ENCODE data around the gene DNAJC18. TPM values are rescaled to one million over a fixed set of nuclear protein-coding genes. Genes with fewer than 3 reads are reported as not detected.
A peak's percentile ranks its signal among the peaks of the same experiment; 100 is the strongest.

Gene DNAJC18
- total and polyA plus RNA-seq, 12 donors = 4.9 to 16.2 (median 8.8) TPM

DNA sequence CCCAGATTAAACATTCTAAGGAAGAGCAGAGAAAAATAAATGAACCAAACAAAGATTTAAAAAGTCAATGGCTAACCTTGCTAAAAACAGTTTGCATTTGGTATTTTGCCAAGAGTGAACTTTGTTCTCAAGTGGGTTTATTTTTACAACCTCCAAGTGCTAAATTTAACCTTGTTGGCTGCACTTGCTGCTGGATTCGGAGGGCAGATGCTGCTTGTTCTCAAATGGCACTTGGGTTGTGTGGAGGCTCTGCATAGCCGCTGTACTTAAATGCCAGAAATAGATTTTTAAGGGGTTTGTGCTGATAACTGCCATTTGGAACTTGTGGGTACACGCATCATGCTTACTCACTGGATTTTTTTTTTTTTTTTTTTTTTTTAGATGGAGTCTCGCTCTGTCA lies 22.1 kb downstream of the DNAJC18 start:
- Histone ChIP-seq H3K4me3 (no peak overlapping the region), H3K4me1 (replicated peaks in 1 of 2) (peaks cover 21 to 39% of the 10 kb centered on the region in 2 donors), H3K27ac (peak overlapping the region in 1 of 5 donors; percentile 19), H3K36me3 (replicated peaks in 1 of 2) (peaks cover 0 to 19% of the 10 kb centered on the region in 2 donors), H3K27me3 (no peaks in the 10 kb centered on the region), H3K9me3 (replicated peaks in 1 of 3) (no peaks in the 10 kb centered on the region)
- no peak for TF ChIP-seq POLR2A (IDR thresholded peaks at IDR 0.05)
- TF ChIP-seq, protein P1, sequence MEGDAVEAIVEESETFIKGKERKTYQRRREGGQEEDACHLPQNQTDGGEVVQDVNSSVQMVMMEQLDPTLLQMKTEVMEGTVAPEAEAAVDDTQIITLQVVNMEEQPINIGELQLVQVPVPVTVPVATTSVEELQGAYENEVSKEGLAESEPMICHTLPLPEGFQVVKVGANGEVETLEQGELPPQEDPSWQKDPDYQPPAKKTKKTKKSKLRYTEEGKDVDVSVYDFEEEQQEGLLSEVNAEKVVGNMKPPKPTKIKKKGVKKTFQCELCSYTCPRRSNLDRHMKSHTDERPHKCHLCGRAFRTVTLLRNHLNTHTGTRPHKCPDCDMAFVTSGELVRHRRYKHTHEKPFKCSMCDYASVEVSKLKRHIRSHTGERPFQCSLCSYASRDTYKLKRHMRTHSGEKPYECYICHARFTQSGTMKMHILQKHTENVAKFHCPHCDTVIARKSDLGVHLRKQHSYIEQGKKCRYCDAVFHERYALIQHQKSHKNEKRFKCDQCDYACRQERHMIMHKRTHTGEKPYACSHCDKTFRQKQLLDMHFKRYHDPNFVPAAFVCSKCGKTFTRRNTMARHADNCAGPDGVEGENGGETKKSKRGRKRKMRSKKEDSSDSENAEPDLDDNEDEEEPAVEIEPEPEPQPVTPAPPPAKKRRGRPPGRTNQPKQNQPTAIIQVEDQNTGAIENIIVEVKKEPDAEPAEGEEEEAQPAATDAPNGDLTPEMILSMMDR (IDR thresholded peaks at IDR 0.05) = no peak
- intact Hi-C loops (cut with DNase I) = no loop called here
- peak in 2 of 7 donors; percentile 54 to 55 for DNase-seq
- WGBS, 4 donors = 30 to 43% (median 38%) methylated on average over 4 of the region's 4 CpGs

DNA sequence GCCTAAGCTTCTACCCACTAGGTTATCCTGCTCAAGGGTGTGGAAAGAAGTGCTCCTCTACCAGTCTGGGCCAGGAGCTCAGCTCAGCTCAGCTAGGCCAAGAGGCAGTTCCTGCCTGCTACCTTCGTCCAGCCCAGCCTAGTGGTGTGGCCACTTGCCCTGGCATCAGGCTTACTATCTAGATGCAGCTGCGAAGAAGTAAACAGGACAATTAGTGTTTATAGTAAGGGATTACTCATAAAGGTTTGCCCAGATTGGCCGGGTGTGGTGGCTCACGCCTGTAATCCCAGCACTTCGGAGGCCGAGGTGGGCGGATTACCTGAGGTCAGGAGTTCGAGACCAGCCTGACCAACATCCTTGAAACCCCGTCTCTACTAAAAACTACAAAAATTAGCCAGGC lies 22.7 kb downstream of the DNAJC18 start:
- Histone ChIP-seq H3K27ac (peak overlapping the region in 2 of 5 donors; percentile 24 to 82), H3K4me1 (replicated peaks in 1 of 2) (peaks cover 21 to 39% of the 10 kb centered on the region in 2 donors), H3K9me3 (replicated peaks in 1 of 3) (no peaks in the 10 kb centered on the region), H3K4me3 (no peak overlapping the region), H3K36me3 (replicated peaks in 1 of 2) (peaks cover 0 to 19% of the 10 kb centered on the region in 2 donors), H3K27me3 (no peaks in the 10 kb centered on the region)
- peak in 1 of 7 donors; percentile 46 for DNase-seq
- TF ChIP-seq, protein P1 (IDR thresholded peaks at IDR 0.05) = no peak
- TF ChIP-seq POLR2A (IDR thresholded peaks at IDR 0.05) = no peak
- WGBS, 4 donors = 85 to 91% (median 88%) methylated on average over 9 of the region's 9 CpGs
- intact Hi-C loops (cut with DNase I) = no loop called here

DNA sequence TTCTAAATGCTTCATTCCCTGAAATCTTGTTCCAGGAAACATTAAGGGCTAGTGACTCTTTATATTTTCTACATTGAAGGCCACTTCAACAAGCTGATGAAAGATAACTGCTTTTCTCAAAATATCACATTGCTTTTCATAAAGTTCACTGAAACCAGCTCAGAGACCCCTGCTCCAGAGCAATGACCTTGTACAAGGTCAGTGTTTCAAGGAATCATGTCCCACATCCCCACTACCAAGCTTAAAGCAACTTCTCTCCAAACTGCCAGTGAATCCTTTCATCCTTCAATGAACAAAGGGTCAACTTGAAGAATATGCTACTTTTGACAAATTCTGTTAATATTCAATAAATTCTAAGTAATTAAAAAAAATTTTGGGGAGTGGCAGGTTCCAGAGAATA lies 23.5 kb downstream of the DNAJC18 start:
- peaks cover 0 to 15% of the 10 kb centered on the region in 2 donors for H3K36me3 ChIP-seq (replicated peaks in 1 of 2)

DNA sequence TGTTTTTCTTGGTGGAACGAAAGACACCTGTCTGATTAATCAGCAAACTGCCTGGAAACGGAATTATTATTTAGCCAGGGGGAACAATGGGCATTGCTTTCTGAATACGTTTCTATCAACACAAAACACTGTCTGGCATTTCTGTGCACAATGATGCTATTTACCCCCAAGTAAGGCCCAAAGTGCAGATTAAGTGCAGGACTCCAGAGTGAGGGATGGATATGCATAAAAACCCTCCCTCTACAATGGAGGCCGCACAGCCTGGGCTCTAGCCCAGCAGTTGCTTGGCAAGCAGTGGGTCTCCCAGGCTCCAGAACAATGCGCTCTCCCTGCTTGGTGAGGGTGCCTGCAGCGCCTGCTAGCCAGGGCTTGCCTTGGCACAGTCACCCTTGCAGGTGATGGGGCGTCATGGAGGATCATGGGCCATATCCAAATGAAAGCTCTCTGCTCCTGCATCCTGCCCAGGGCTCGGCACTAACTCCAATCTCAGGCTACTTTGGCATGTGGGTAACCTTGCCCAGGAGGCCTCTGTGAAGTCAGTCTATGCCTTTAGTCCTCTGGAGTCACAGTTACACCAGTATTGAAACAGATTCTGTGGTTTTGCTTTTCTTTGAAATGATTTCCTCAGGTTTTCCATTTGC lies 24.0 kb downstream of the DNAJC18 start:
- WGBS, 4 donors = 28 to 50% (median 43%) methylated on average over 4 to 8 of the region's 8 CpGs
- Histone ChIP-seq H3K4me3 (no peak overlapping the region), H3K36me3 (replicated peaks in 1 of 2) (peaks cover 0 to 15% of the 10 kb centered on the region in 2 donors), H3K4me1 (replicated peaks in 1 of 2) (peaks cover 21 to 39% of the 10 kb centered on the region in 2 donors), H3K27me3 (no peaks in the 10 kb centered on the region), H3K27ac (peak overlapping the region; percentile 17 to 87 (median 62)), H3K9me3 (replicated peaks in 1 of 3) (no peaks in the 10 kb centered on the region)
- DNase-seq = peak in 2 of 7 donors; percentile 38 to 57
- intact Hi-C loops (cut with DNase I) = no loop called here
- TF ChIP-seq, protein P1 (IDR thresholded peaks at IDR 0.05) = no peak
- TF ChIP-seq POLR2A (IDR thresholded peaks at IDR 0.05) = no peak

More for the DNA sequence above, 23.5 kb downstream of the DNAJC18 start:
- H3K27ac ChIP-seq = peak overlapping the region; percentile 17 to 87 (median 62)
- intact Hi-C loops (cut with DNase I) = no loop called here
- TF ChIP-seq, protein P1 (IDR thresholded peaks at IDR 0.05) = no peak
- no peak for TF ChIP-seq POLR2A (IDR thresholded peaks at IDR 0.05)
- no peaks in the 10 kb centered on the region for H3K9me3 ChIP-seq (replicated peaks in 1 of 3)
- peaks cover 21 to 39% of the 10 kb centered on the region in 2 donors for H3K4me1 ChIP-seq (replicated peaks in 1 of 2)
- H3K4me3 ChIP-seq = no peak overlapping the region
- H3K27me3 ChIP-seq = no peaks in the 10 kb centered on the region
- DNase-seq = no peak
